Osteocyte (in vitro differentiated cells): Measurements from ENCODE around the gene MEG3. TPM values are rescaled to one million over a fixed set of nuclear protein-coding genes. Genes with fewer than 3 reads are reported as not detected.

Experiments used
- DNase-seq: peaks from one replicate; pipeline ENCODE4 v3.0.0; 2021; ENCODE audit warnings: mixed read lengths; ENCODE audit not compliant: unreplicated experiment; ENCODE audit errors: extremely low spot score
- H3K27ac Mint-ChIP-seq: one replicate; pipeline ENCODE4 v1.8.0; 2021; ENCODE audit warnings: mild to moderate bottlenecking, mixed read lengths; ENCODE audit not compliant: unreplicated experiment
- H3K27me3 Mint-ChIP-seq: one replicate; pipeline ENCODE4 v1.8.0; 2021; ENCODE audit warnings: mixed read lengths; ENCODE audit not compliant: unreplicated experiment
- H3K36me3 Mint-ChIP-seq: one replicate; pipeline ENCODE4 v1.8.0; 2021; ENCODE audit warnings: mixed read lengths; ENCODE audit not compliant: unreplicated experiment
- H3K4me1 Mint-ChIP-seq: one replicate; pipeline ENCODE4 v1.8.0; 2021; ENCODE audit warnings: mixed read lengths; ENCODE audit not compliant: unreplicated experiment
- H3K4me3 Mint-ChIP-seq: one replicate; pipeline ENCODE4 v1.8.0; 2021; ENCODE audit warnings: mild to moderate bottlenecking, moderate library complexity, mixed read lengths; ENCODE audit not compliant: unreplicated experiment
- H3K9me3 Mint-ChIP-seq: one replicate; pipeline ENCODE4 v1.8.0; 2021; ENCODE audit warnings: mixed read lengths; ENCODE audit not compliant: unreplicated experiment
- total RNA-seq: library from RNA; stranded (reverse); gene quantifications from 2 replicates; pipeline ENCODE4 v1.2.1, GENCODE V29; 2021
- TF ChIP-seq, protein P1 (sequence below): fragments of 200-600 bp; sonication (generic); IDR thresholded peaks from 2 replicates; pipeline ENCODE4 v1.5.0; 2021; ENCODE audit warnings: antibody characterized with exemption, mild to moderate bottlenecking, moderate library complexity

MEG3 gene
- total RNA-seq, 1 donor from 2014 or later, result not detected

DNA sequence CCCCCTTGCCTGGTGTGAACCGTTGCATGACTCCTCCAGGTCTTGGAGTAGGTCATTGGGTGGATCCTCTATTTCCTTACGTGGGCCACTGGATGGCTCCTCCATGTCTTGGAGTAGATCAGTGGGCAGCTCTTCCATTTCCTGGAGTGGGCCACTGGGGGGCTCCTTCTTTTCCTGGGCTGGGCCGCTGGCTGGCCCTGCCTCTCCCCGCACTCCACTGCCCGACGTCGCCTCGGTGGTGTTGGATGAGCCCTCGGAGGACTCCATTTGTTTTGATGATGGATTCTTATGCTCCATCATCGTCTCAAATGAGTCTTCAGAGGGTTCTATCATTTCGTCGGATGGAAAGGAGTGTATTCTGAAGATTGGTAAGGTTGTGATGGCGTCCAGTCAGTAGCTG lies 58.5 kb downstream of the MEG3 start:
- H3K27ac Mint-ChIP-seq, result no peak overlapping the region
- no peak overlapping the region for H3K4me3 Mint-ChIP-seq
- TF ChIP-seq, protein P1, sequence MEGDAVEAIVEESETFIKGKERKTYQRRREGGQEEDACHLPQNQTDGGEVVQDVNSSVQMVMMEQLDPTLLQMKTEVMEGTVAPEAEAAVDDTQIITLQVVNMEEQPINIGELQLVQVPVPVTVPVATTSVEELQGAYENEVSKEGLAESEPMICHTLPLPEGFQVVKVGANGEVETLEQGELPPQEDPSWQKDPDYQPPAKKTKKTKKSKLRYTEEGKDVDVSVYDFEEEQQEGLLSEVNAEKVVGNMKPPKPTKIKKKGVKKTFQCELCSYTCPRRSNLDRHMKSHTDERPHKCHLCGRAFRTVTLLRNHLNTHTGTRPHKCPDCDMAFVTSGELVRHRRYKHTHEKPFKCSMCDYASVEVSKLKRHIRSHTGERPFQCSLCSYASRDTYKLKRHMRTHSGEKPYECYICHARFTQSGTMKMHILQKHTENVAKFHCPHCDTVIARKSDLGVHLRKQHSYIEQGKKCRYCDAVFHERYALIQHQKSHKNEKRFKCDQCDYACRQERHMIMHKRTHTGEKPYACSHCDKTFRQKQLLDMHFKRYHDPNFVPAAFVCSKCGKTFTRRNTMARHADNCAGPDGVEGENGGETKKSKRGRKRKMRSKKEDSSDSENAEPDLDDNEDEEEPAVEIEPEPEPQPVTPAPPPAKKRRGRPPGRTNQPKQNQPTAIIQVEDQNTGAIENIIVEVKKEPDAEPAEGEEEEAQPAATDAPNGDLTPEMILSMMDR, result no peak
- H3K27me3 Mint-ChIP-seq, result peaks cover 33% of the 10 kb centered on the region
- H3K4me1 Mint-ChIP-seq, result peaks cover 3% of the 10 kb centered on the region
- peaks cover 9% of the 10 kb centered on the region for H3K9me3 Mint-ChIP-seq
- H3K36me3 Mint-ChIP-seq, result no peaks in the 10 kb centered on the region
- no peak for DNase-seq

GRCh38 chr14:100885196-100885595 lies 59.3 kb downstream of the MEG3 start:
- H3K9me3 Mint-ChIP-seq, result peaks cover 9% of the 10 kb centered on the region
- peaks cover 3% of the 10 kb centered on the region for H3K4me1 Mint-ChIP-seq
- peaks cover 34% of the 10 kb centered on the region for H3K27me3 Mint-ChIP-seq
- no peak for DNase-seq
- no peaks in the 10 kb centered on the region for H3K36me3 Mint-ChIP-seq
- TF ChIP-seq, protein P1, result no peak
- H3K27ac Mint-ChIP-seq, result no peak overlapping the region
- H3K4me3 Mint-ChIP-seq, result no peak overlapping the region

GRCh38 chr14:100885617-100886016 lies 59.7 kb downstream of the MEG3 start:
- H3K27me3 Mint-ChIP-seq, result peaks cover 34% of the 10 kb centered on the region
- peaks cover 3% of the 10 kb centered on the region for H3K4me1 Mint-ChIP-seq
- TF ChIP-seq, protein P1, result no peak
- H3K4me3 Mint-ChIP-seq, result no peak overlapping the region
- no peak overlapping the region for H3K27ac Mint-ChIP-seq
- no peak for DNase-seq
- no peaks in the 10 kb centered on the region for H3K36me3 Mint-ChIP-seq
- H3K9me3 Mint-ChIP-seq, result peaks cover 9% of the 10 kb centered on the region

GRCh38 chr14:100887728-100888335 lies 61.9 kb downstream of the MEG3 start:
- no peaks in the 10 kb centered on the region for H3K9me3 Mint-ChIP-seq
- peaks cover 3% of the 10 kb centered on the region for H3K4me1 Mint-ChIP-seq
- no peaks in the 10 kb centered on the region for H3K36me3 Mint-ChIP-seq
- H3K4me3 Mint-ChIP-seq, result no peak overlapping the region
- DNase-seq, result no peak
- peaks cover 34% of the 10 kb centered on the region for H3K27me3 Mint-ChIP-seq
- H3K27ac Mint-ChIP-seq, result no peak overlapping the region
- TF ChIP-seq, protein P1, result no peak

GRCh38 chr14:100888789-100889315 lies 62.9 kb downstream of the MEG3 start:
- no peak for DNase-seq
- TF ChIP-seq, protein P1, result no peak
- no peak overlapping the region for H3K4me3 Mint-ChIP-seq
- no peaks in the 10 kb centered on the region for H3K9me3 Mint-ChIP-seq
- peaks cover 3% of the 10 kb centered on the region for H3K4me1 Mint-ChIP-seq
- peaks cover 38% of the 10 kb centered on the region for H3K27me3 Mint-ChIP-seq
- no peak overlapping the region for H3K27ac Mint-ChIP-seq
- no peaks in the 10 kb centered on the region for H3K36me3 Mint-ChIP-seq
